ENCODE results near the gene UGT2B15.
"Not testable (repeated sequence)": the region's sequence is repeated elsewhere in the genome, so short reads cannot be mapped to it uniquely, and the experiment has no call there.

Gene UGT2B15

GRCh38 chr4:68670479-68670939, at the start of gene UGT2B15:
Gene UGT2B15 (minus strand): TSS chr4:68670652. CDS start chr4:68670618, 34 bp downstream.
- not testable (repeated sequence) for DNase-seq (ENCODE audit: low read depth in 2 of 2)

- DNase-seq (ENCODE audit: low read depth in 2 of 2): no peak
Measured at GRCh38 chr4:68719075-68719473, 48.6 kb upstream of the UGT2B15 start.

GRCh38 chr4:68718447-68719074, 48.1 kb upstream of the UGT2B15 start:
- DNase-seq (ENCODE audit: low read depth in 2 of 2): no peak

- DNase-seq (ENCODE audit: low read depth in 2 of 2): no peak
Measured at GRCh38 chr4:68717999-68718398, 47.5 kb upstream of the UGT2B15 start.

- DNase-seq (ENCODE audit: low read depth in 2 of 2): no peak
Measured at GRCh38 chr4:68714400-68714799, 43.9 kb upstream of the UGT2B15 start.

GRCh38 chr4:68712207-68712606, 41.8 kb upstream of the UGT2B15 start:
- DNase-seq (ENCODE audit: low read depth in 2 of 2): no peak

- DNase-seq (ENCODE audit: low read depth in 2 of 2): no peak
Measured at GRCh38 chr4:68708566-68708965, 38.1 kb upstream of the UGT2B15 start.

GRCh38 chr4:68703168-68703567, 32.7 kb upstream of the UGT2B15 start:
- DNase-seq (ENCODE audit: low read depth in 2 of 2): not testable (repeated sequence)

GRCh38 chr4:68700152-68700551, 29.7 kb upstream of the UGT2B15 start:
- DNase-seq (ENCODE audit: low read depth in 2 of 2): no peak

- DNase-seq (ENCODE audit: low read depth in 2 of 2): no peak
Measured at GRCh38 chr4:68693325-68694075, 23.0 kb upstream of the UGT2B15 start.

- DNase-seq (ENCODE audit: low read depth in 2 of 2): no peak
Measured at GRCh38 chr4:68691186-68691585, 20.7 kb upstream of the UGT2B15 start.

- no peak for DNase-seq (ENCODE audit: low read depth in 2 of 2)
Measured at GRCh38 chr4:68683034-68683433, 12.6 kb upstream of the UGT2B15 start.

GRCh38 chr4:68681298-68681697, 10.8 kb upstream of the UGT2B15 start:
- DNase-seq (ENCODE audit: low read depth in 2 of 2): not testable (repeated sequence)

- no peak for DNase-seq (ENCODE audit: low read depth in 2 of 2)
Measured at GRCh38 chr4:68673143-68673542, 2.7 kb upstream of the UGT2B15 start.

- DNase-seq (ENCODE audit: low read depth in 2 of 2): not testable (repeated sequence)
Measured at GRCh38 chr4:68671217-68671616, 765 bp upstream of the UGT2B15 start.

- DNase-seq (ENCODE audit: low read depth in 2 of 2): not testable (repeated sequence)
Measured at GRCh38 chr4:68668537-68669163, 1.8 kb downstream of the UGT2B15 start.

GRCh38 chr4:68667551-68667950, 2.9 kb downstream of the UGT2B15 start:
- DNase-seq (ENCODE audit: low read depth in 2 of 2): not testable (repeated sequence)

- not testable (repeated sequence) for DNase-seq (ENCODE audit: low read depth in 2 of 2)
Measured at GRCh38 chr4:68664721-68665120, 5.7 kb downstream of the UGT2B15 start.

- DNase-seq (ENCODE audit: low read depth in 2 of 2): not testable (repeated sequence)
Measured at GRCh38 chr4:68662836-68663574, 7.4 kb downstream of the UGT2B15 start.

GRCh38 chr4:68658672-68659071, 11.8 kb downstream of the UGT2B15 start:
- no peak for DNase-seq (ENCODE audit: low read depth in 2 of 2)

- DNase-seq (ENCODE audit: low read depth in 2 of 2): not testable (repeated sequence)
Measured at GRCh38 chr4:68657022-68657594, 13.3 kb downstream of the UGT2B15 start.
